Neural crest cell (in vitro differentiated cells): ENCODE data around the gene SLC25A13. TPM values are rescaled to one million over a fixed set of nuclear protein-coding genes. Genes with fewer than 3 reads are reported as not detected.
"Not testable (repeated sequence)": the region's sequence is repeated elsewhere in the genome, so short reads cannot be mapped to it uniquely, and the experiment has no call there.

Experiments
- DNase-seq: peaks from one replicate; pipeline ENCODE4 v3.0.0; 2021; ENCODE audit warnings: low read depth, mixed read lengths, low spot score
- H3K27ac Mint-ChIP-seq: one replicate; pipeline ENCODE4 v1.8.0; 2021; ENCODE audit warnings: mild to moderate bottlenecking, mixed read lengths; ENCODE audit not compliant: unreplicated experiment
- H3K27me3 Mint-ChIP-seq: 2 replicates; pipeline ENCODE4 v1.8.0; 2021; ENCODE audit warnings: low read depth, mild to moderate bottlenecking, mixed read lengths
- H3K36me3 Mint-ChIP-seq: 2 replicates; pipeline ENCODE4 v1.8.0; 2021; ENCODE audit warnings: low read depth, mild to moderate bottlenecking, mixed read lengths
- H3K4me1 Mint-ChIP-seq: 2 replicates; pipeline ENCODE4 v1.8.0; 2021; ENCODE audit warnings: mixed read lengths
- H3K4me3 Mint-ChIP-seq: one replicate; pipeline ENCODE4 v1.8.0; 2021; ENCODE audit warnings: mild to moderate bottlenecking, mixed read lengths
- H3K9me3 Mint-ChIP-seq: 2 replicates; pipeline ENCODE4 v1.8.0; 2021; ENCODE audit warnings: mixed read lengths
- long read RNA-seq: library from polyadenylated mRNA; unstranded; transcript quantifications from one replicate; pipeline ENCODE4 v2.0.0, GENCODE V29; 2020
- total RNA-seq: library from RNA; stranded (reverse); gene quantifications from 2 replicates; pipeline ENCODE4 v1.2.1, GENCODE V29; 2021
- TF ChIP-seq, protein P1 (sequence below): fragments of 200-600 bp; sonication (generic); conservative IDR thresholded peaks from 2 replicates; pipeline ENCODE4 v1.5.0; 2021; ENCODE audit warnings: antibody characterized with exemption, mild to moderate bottlenecking

SLC25A13 gene, protein sequence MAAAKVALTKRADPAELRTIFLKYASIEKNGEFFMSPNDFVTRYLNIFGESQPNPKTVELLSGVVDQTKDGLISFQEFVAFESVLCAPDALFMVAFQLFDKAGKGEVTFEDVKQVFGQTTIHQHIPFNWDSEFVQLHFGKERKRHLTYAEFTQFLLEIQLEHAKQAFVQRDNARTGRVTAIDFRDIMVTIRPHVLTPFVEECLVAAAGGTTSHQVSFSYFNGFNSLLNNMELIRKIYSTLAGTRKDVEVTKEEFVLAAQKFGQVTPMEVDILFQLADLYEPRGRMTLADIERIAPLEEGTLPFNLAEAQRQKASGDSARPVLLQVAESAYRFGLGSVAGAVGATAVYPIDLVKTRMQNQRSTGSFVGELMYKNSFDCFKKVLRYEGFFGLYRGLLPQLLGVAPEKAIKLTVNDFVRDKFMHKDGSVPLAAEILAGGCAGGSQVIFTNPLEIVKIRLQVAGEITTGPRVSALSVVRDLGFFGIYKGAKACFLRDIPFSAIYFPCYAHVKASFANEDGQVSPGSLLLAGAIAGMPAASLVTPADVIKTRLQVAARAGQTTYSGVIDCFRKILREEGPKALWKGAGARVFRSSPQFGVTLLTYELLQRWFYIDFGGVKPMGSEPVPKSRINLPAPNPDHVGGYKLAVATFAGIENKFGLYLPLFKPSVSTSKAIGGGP
- 68.3 and 72.3 TPM in 2 replicates for total RNA-seq
- long read RNA-seq, transcript SLC25A13-201 (18 exons, 3,136 nt), result major isoform, 51 of 93 reads
- long read RNA-seq, partial matches to known transcripts, result 32 of 93 reads
- long read RNA-seq, other reads (novel, unspliced or antisense), result 8 of 93 reads

DNA sequence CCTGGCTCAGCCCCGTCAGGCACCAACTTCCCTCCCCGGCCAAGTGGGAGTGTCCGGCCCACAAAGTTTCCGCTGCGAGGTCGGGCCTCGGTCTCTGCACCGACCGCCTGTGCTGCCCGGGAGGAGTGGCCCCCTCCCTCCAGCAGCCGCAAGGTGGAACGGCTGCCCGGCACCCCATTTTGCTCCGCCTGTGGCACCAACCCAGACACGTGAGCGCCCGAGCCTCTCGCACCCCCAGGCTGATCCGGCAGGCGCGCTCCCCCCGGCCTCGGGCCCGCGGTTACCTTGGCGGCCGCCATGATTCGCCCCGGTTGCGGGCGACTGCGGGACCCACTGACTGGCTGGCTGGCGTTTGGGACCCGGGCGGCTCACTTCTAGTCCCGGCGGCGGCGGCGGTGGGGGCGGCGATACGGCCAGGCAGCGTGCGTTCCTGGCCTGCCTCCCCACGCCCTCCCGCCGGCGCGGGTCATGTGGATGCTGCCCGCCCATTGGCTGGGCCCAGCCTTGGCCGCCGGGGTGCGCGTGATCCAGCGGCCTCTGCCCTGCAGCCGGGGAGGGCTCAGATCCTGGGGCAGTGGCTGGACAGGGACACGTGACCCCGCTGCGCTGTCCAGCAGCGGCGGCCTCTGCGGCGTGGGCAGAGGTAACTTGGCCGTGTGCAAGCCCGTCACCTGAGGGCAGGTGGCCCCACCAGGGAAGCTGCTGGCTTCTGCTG, at the start of gene SLC25A13:
TSS of gene SLC25A13 (minus strand) at position 441 of the 715 bp plus-strand sequence. CDS start at position 299, 142 bp downstream.
- Mint-ChIP-seq H3K27me3 (no peaks in the 10 kb centered on the region), H3K36me3 (no peaks in the 10 kb centered on the region), H3K4me3 (peak within 1 kb of the TSS; percentile 99), H3K9me3 (no peaks in the 10 kb centered on the region), H3K27ac (peak within 1 kb of the TSS; percentile 92), H3K4me1 (peaks cover 16% of the 10 kb centered on the region)
- TF ChIP-seq, protein P1, sequence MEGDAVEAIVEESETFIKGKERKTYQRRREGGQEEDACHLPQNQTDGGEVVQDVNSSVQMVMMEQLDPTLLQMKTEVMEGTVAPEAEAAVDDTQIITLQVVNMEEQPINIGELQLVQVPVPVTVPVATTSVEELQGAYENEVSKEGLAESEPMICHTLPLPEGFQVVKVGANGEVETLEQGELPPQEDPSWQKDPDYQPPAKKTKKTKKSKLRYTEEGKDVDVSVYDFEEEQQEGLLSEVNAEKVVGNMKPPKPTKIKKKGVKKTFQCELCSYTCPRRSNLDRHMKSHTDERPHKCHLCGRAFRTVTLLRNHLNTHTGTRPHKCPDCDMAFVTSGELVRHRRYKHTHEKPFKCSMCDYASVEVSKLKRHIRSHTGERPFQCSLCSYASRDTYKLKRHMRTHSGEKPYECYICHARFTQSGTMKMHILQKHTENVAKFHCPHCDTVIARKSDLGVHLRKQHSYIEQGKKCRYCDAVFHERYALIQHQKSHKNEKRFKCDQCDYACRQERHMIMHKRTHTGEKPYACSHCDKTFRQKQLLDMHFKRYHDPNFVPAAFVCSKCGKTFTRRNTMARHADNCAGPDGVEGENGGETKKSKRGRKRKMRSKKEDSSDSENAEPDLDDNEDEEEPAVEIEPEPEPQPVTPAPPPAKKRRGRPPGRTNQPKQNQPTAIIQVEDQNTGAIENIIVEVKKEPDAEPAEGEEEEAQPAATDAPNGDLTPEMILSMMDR, result no peak
- peak; percentile 73 for DNase-seq

DNA sequence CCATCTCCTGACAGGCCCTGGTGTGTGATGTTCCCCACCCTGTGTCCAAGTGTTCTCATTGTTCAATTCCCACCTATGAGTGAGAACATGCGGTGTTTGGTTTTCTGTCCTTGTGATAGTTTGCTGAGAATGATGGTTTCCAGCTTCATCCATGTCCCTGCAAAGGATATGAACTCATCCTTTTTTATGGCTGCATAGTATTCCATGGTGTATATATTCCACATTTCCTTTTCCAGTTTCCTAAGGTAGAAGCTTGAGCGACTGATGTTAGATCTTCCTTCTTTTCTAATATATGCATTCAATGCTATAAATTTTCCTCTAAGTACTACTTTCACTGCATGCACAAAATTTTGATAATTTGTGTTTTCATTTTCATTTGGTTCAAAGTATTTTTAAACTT, 44.0 kb upstream of the SLC25A13 start:
- not testable (repeated sequence) for H3K36me3 Mint-ChIP-seq, H3K4me3 Mint-ChIP-seq, H3K27me3 Mint-ChIP-seq, DNase-seq, H3K27ac Mint-ChIP-seq, H3K4me1 Mint-ChIP-seq
- peaks cover 15% of the 10 kb centered on the region for H3K9me3 Mint-ChIP-seq

- Mint-ChIP-seq H3K36me3 (no peaks in the 10 kb centered on the region), H3K27ac (no peak overlapping the region), H3K4me1 (no peaks in the 10 kb centered on the region), H3K4me3 (no peak overlapping the region), H3K9me3 (peaks cover 8% of the 10 kb centered on the region), H3K27me3 (peaks cover 3% of the 10 kb centered on the region)
- TF ChIP-seq, protein P1, result no peak
- DNase-seq, result no peak
These were observed 39.4 kb upstream of the SLC25A13 start for GRCh38 chr7:96361116-96361857.

- Mint-ChIP-seq H3K27me3 (peaks cover 3% of the 10 kb centered on the region), H3K9me3 (peaks cover 5% of the 10 kb centered on the region), H3K4me3 (no peak overlapping the region), H3K4me1 (no peaks in the 10 kb centered on the region), H3K27ac (no peak overlapping the region), H3K36me3 (no peaks in the 10 kb centered on the region)
- TF ChIP-seq, protein P1, result no peak
- no peak for DNase-seq
These were observed 38.0 kb upstream of the SLC25A13 start for GRCh38 chr7:96359876-96360275.

GRCh38 chr7:96358236-96358971, 36.5 kb upstream of the SLC25A13 start:
- not testable (repeated sequence) for H3K4me3 Mint-ChIP-seq, H3K27ac Mint-ChIP-seq, H3K9me3 Mint-ChIP-seq, H3K4me1 Mint-ChIP-seq, H3K27me3 Mint-ChIP-seq, DNase-seq, H3K36me3 Mint-ChIP-seq
